Measurements from ENCODE around the gene ADARB1. TPM values are rescaled to one million over a fixed set of nuclear protein-coding genes. Genes with fewer than 3 reads are reported as not detected.

Gene ADARB1
- total RNA-seq, 2 experiments from 2014 or later = 6.6 to 20.5 TPM

- no peak overlapping the region for H3K4me3 ChIP-seq (ENCODE audit: low read depth, low read length, poor library complexity, severe bottlenecking)
These were observed 192.4 kb downstream of the ADARB1 start for GRCh38 chr21:45266518-45267389.

GRCh38 chr21:45267390-45267760 lies 193.0 kb downstream of the ADARB1 start:
- no peak overlapping the region for H3K4me2 ChIP-seq (ENCODE audit: low read length)
- no peak for TF ChIP-seq CTCF (conservative IDR thresholded peaks at IDR 0.05; ENCODE audit: low read length)
- CTCF ChIA-PET (ENCODE audit: unreplicated experiment) = no interaction called here
- no peaks in the 10 kb centered on the region for H3K4me1 ChIP-seq (ENCODE audit: insufficient read depth, low read length, poor library complexity, severe bottlenecking)
- no peaks in the 10 kb centered on the region for H3K9me2 ChIP-seq (ENCODE audit: insufficient read depth, low read length)
- DNase-seq (ENCODE audit: low spot score) = no peak
- no TSS peak for BruUV-seq (replicated peaks)
- peaks cover 14% of the 10 kb centered on the region for H3K9me3 ChIP-seq (ENCODE audit: low read length)
- no peaks in the 10 kb centered on the region for H4K20me1 ChIP-seq (ENCODE audit: insufficient read depth, low read length)
- no peak overlapping the region for H3K4me3 ChIP-seq (ENCODE audit: low read depth, low read length, poor library complexity, severe bottlenecking)
- peaks cover 39% of the 10 kb centered on the region for H3K36me3 ChIP-seq (ENCODE audit: insufficient read depth, low read length)
- no peak overlapping the region for H2AFZ ChIP-seq (ENCODE audit: low read length)
- intact Hi-C loops (cut with micrococcal nuclease; ENCODE audit: unreplicated experiment) = no loop called here
- POLR2A ChIA-PET = interaction anchor here (0.7 kb wide), 1 partner anchor 56 kb away, joined by 3 read pairs; no protein-coding TSS in a partner anchor
- H3K79me2 ChIP-seq (ENCODE audit: insufficient read depth, low read depth, low read length) = no peaks in the 10 kb centered on the region
- no peak overlapping the region for H3K27ac ChIP-seq (ENCODE audit: low read depth, low read length, poor library complexity, severe bottlenecking)

More at GRCh38 chr21:45266518-45267389, 192.4 kb downstream of the ADARB1 start:
- Histone ChIP-seq H3K36me3 (ENCODE audit: insufficient read depth, low read length) (peaks cover 33% of the 10 kb centered on the region), H3K9me3 (ENCODE audit: low read length) (peaks cover 8% of the 10 kb centered on the region; the same call in 1 of the 2 replicates), H3K79me2 (ENCODE audit: insufficient read depth, low read depth, low read length) (no peaks in the 10 kb centered on the region), H3K4me2 (ENCODE audit: low read length) (no peak overlapping the region), H3K4me1 (ENCODE audit: insufficient read depth, low read length, poor library complexity, severe bottlenecking) (no peaks in the 10 kb centered on the region), H3K9me2 (ENCODE audit: insufficient read depth, low read length) (no peaks in the 10 kb centered on the region), H4K20me1 (ENCODE audit: insufficient read depth, low read length) (no peaks in the 10 kb centered on the region), H2AFZ (ENCODE audit: low read length) (no peak overlapping the region), H3K27ac (ENCODE audit: low read depth, low read length, poor library complexity, severe bottlenecking) (no peak overlapping the region)
- DNase-seq (ENCODE audit: low spot score) = no peak
- intact Hi-C loops (cut with micrococcal nuclease; ENCODE audit: unreplicated experiment) = no loop called here
- BruUV-seq (replicated peaks) = no TSS peak
- ChIA-PET POLR2A (interaction anchor here (0.7 kb wide), 1 partner anchor 56 kb away, joined by 3 read pairs; no protein-coding TSS in a partner anchor), CTCF (ENCODE audit: unreplicated experiment) (no interaction called here)
- no peak for TF ChIP-seq EZH2phosphoT487 (IDR thresholded peaks at IDR 0.05; ENCODE audit: borderline replicate concordance, low read depth, low read length)
- no peak for TF ChIP-seq CTCF (conservative IDR thresholded peaks at IDR 0.05; ENCODE audit: low read length)

- Histone ChIP-seq H2AFZ (ENCODE audit: low read length) (no peak overlapping the region), H3K4me3 (ENCODE audit: low read depth, low read length, poor library complexity, severe bottlenecking) (no peak overlapping the region), H3K9me2 (ENCODE audit: insufficient read depth, low read length) (no peaks in the 10 kb centered on the region), H3K27ac (ENCODE audit: low read depth, low read length, poor library complexity, severe bottlenecking) (no peak overlapping the region), H3K4me2 (ENCODE audit: low read length) (no peak overlapping the region), H3K9me3 (ENCODE audit: low read length) (peaks cover 22% of the 10 kb centered on the region), H3K4me1 (ENCODE audit: insufficient read depth, low read length, poor library complexity, severe bottlenecking) (no peaks in the 10 kb centered on the region), H3K79me2 (ENCODE audit: insufficient read depth, low read depth, low read length) (no peaks in the 10 kb centered on the region), H3K36me3 (ENCODE audit: insufficient read depth, low read length) (peaks cover 61% of the 10 kb centered on the region), H4K20me1 (ENCODE audit: insufficient read depth, low read length) (no peaks in the 10 kb centered on the region)
- intact Hi-C loops (cut with micrococcal nuclease; ENCODE audit: unreplicated experiment) = no loop called here
- ChIA-PET POLR2A (no interaction called here), CTCF (ENCODE audit: unreplicated experiment) (no interaction called here)
- TF ChIP-seq EZH2phosphoT487 (IDR thresholded peaks at IDR 0.05; ENCODE audit: borderline replicate concordance, low read depth, low read length) (no peak), CTCF (conservative IDR thresholded peaks at IDR 0.05; ENCODE audit: low read length) (no peak)
- BruUV-seq (replicated peaks) = no TSS peak
- DNase-seq (ENCODE audit: low spot score) = no peak
These were observed 195.5 kb downstream of the ADARB1 start for GRCh38 chr21:45269861-45270260.

All from OCI-LY7 (cell line).